ENCODE results near the gene DHX36. TPM values are rescaled to one million over a fixed set of nuclear protein-coding genes. Genes with fewer than 3 reads are reported as not detected.

Gene DHX36
- total and polyA plus RNA-seq, 2 of the 4 experiments (the other 2 are of a cell fraction), result 27.1 to 30.2 TPM

- H3K14ac ChIP-seq (replicated peaks; ENCODE audit: low read depth, low read length), result no peak overlapping the region
- no peak overlapping the region for H3K56ac ChIP-seq (ENCODE audit: extremely low read depth, insufficient read depth, low read length)
- H3K79me1 ChIP-seq (ENCODE audit: low read depth in 1 of 2, low read length in 2 of 2), result no peaks in the 10 kb centered on the region
- H4K91ac ChIP-seq (ENCODE audit: insufficient read depth, low read depth, low read length), result no peak overlapping the region
- no peak overlapping the region for H2AK9ac ChIP-seq (replicated peaks; ENCODE audit: low read depth, low read length, poor library complexity)
- no peak overlapping the region for H4K8ac ChIP-seq (ENCODE audit: low read depth in 2 of 2, low read length in 2 of 2)
- TF ChIP-seq MAZ (IDR thresholded peaks at IDR 0.05; ENCODE audit: borderline replicate concordance, low read depth, low read length), result no peak
- TF ChIP-seq CEBPB (IDR thresholded peaks at IDR 0.05; ENCODE audit: low read depth, low read length), result no peak
- TF ChIP-seq RAD21 (IDR thresholded peaks at IDR 0.05; ENCODE audit: low read length), result no peak
- TF ChIP-seq, protein P1, sequence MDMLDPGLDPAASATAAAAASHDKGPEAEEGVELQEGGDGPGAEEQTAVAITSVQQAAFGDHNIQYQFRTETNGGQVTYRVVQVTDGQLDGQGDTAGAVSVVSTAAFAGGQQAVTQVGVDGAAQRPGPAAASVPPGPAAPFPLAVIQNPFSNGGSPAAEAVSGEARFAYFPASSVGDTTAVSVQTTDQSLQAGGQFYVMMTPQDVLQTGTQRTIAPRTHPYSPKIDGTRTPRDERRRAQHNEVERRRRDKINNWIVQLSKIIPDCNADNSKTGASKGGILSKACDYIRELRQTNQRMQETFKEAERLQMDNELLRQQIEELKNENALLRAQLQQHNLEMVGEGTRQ (IDR thresholded peaks at IDR 0.05; ENCODE audit: low read depth, low read length), result no peak
- TF ChIP-seq SMC3 (IDR thresholded peaks at IDR 0.05; ENCODE audit: low read depth, low read length), result no peak
- TF ChIP-seq, protein P2, sequence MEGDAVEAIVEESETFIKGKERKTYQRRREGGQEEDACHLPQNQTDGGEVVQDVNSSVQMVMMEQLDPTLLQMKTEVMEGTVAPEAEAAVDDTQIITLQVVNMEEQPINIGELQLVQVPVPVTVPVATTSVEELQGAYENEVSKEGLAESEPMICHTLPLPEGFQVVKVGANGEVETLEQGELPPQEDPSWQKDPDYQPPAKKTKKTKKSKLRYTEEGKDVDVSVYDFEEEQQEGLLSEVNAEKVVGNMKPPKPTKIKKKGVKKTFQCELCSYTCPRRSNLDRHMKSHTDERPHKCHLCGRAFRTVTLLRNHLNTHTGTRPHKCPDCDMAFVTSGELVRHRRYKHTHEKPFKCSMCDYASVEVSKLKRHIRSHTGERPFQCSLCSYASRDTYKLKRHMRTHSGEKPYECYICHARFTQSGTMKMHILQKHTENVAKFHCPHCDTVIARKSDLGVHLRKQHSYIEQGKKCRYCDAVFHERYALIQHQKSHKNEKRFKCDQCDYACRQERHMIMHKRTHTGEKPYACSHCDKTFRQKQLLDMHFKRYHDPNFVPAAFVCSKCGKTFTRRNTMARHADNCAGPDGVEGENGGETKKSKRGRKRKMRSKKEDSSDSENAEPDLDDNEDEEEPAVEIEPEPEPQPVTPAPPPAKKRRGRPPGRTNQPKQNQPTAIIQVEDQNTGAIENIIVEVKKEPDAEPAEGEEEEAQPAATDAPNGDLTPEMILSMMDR (conservative IDR thresholded peaks at IDR 0.05; ENCODE audit: low read depth, low read length), result no peak
- TF ChIP-seq POLR2A (IDR thresholded peaks at IDR 0.05; ENCODE audit: low read depth, low read length), result no peak
- TF ChIP-seq MAFK (IDR thresholded peaks at IDR 0.05; ENCODE audit: low read depth, low read length), result no peak
- no peak for TF ChIP-seq RCOR1 (IDR thresholded peaks at IDR 0.05; ENCODE audit: insufficient replicate concordance, low read length)
- TF ChIP-seq CHD1 (IDR thresholded peaks at IDR 0.05; ENCODE audit: low read depth, low read length), result no peak
- no peak for TF ChIP-seq BHLHE40 (IDR thresholded peaks at IDR 0.05; ENCODE audit: low read depth, low read length)
- no peaks in the 10 kb centered on the region for H3K4me1 ChIP-seq (ENCODE audit: control insufficient read depth, insufficient read depth, low read length)
- H4K5ac ChIP-seq (ENCODE audit: low read depth, low read length), result no peak overlapping the region
- H2AK5ac ChIP-seq (ENCODE audit: low read depth, low read length), result no peak overlapping the region
- H3K4ac ChIP-seq (ENCODE audit: low read depth, low read length), result no peak overlapping the region
- H2BK20ac ChIP-seq (ENCODE audit: low read depth, low read length), result no peak overlapping the region
- H2BK120ac ChIP-seq (ENCODE audit: low read depth, low read length), result no peak overlapping the region
- H3K9me1 ChIP-seq (ENCODE audit: insufficient read depth, low read length), result no peaks in the 10 kb centered on the region
- no peak overlapping the region for H3K4me2 ChIP-seq (ENCODE audit: low read depth, low read length)
- in situ Hi-C loops (cut with MboI; ENCODE audit: low sequenced_read_pairs), result loop anchor here (5.0 kb wide), 1 partner anchor 157 kb away; no protein-coding TSS in a partner anchor
- no peak overlapping the region for H2AFZ ChIP-seq (replicated peaks; ENCODE audit: low read length, poor library complexity)
- H3K36me3 ChIP-seq (ENCODE audit: control insufficient read depth, insufficient read depth, low read length), result peaks cover 14% of the 10 kb centered on the region
- H3K27ac ChIP-seq (ENCODE audit: insufficient read depth, low read length), result no peak overlapping the region
- WGBS, 2 experiments (ENCODE audit: extremely low coverage in 2 of 2, insufficient read length in 1 of 2), result no CpG with 5 or more reads among the region's 8 CpGs
- DNase-seq, result no peak
- CTCF ChIA-PET, result interaction anchor here (1.2 to 1.3 kb wide), 2 partner anchors 23 to 156 kb away, joined by 3 to 7 read pairs; no protein-coding TSS in a partner anchor
- no peak overlapping the region for H3K4me3 ChIP-seq (ENCODE audit: insufficient read depth, low read depth, low read length)
- no peak overlapping the region for H3K18ac ChIP-seq (ENCODE audit: low read depth, low read length)
- POLR2A ChIA-PET (ENCODE audit: unreplicated experiment), result no interaction called here
- BruUV-seq (replicated peaks), result no TSS peak
- no peak overlapping the region for H2BK15ac ChIP-seq (ENCODE audit: low read depth, low read length)
- no peak for ATAC-seq (ENCODE audit: low read depth)
- no peaks in the 10 kb centered on the region for H3K27me3 ChIP-seq (ENCODE audit: control insufficient read depth, insufficient read depth, low read length)
- no peaks in the 10 kb centered on the region for H3K9me3 ChIP-seq (ENCODE audit: control insufficient read depth, insufficient read depth, low read length)
- no peaks in the 10 kb centered on the region for H4K20me1 ChIP-seq (ENCODE audit: insufficient read depth, low read length)
- no peak overlapping the region for H3K9ac ChIP-seq (ENCODE audit: low read depth, low read length)
- dilution Hi-C loops (cut with HindIII; ENCODE audit: low sequenced_read_pairs, unreplicated experiment), result no loop called here
- no peak overlapping the region for H2BK5ac ChIP-seq (ENCODE audit: low read depth, low read length, poor library complexity, severe bottlenecking)
- intact Hi-C loops (cut with micrococcal nuclease), result no loop called here
- no peak overlapping the region for H3K23ac ChIP-seq (ENCODE audit: low read depth, low read length)
Observed at GRCh38 chr3:154254527-154254926, 69.8 kb downstream of the DHX36 start.

Data from IMR-90 (cell line).